Measurements from ENCODE around the gene ZSCAN10. TPM values are rescaled to one million over a fixed set of nuclear protein-coding genes. Genes with fewer than 3 reads are reported as not detected.

ZSCAN10 gene
- total and polyA plus RNA-seq, 9 of the 15 experiments (the other 6 are each of a cell fraction or from before 2014, with no cell fraction given) = 0.22 TPM; not detected in 8

GRCh38 chr16:3095869-3096268 lies 3.2 kb downstream of the ZSCAN10 start (continued):
- TF ChIP-seq ELF1 (tag; IDR thresholded peaks at IDR 0.05) = peak; percentile 60; the same call in 1 of the 2 replicates
- TF ChIP-seq SAP30 (IDR thresholded peaks at IDR 0.05; ENCODE audit: borderline replicate concordance, insufficient read depth, low read depth, low read length, poor library complexity, severe bottlenecking) = no peak
- TF ChIP-seq STAT5B (CRISPR knock-in tag; IDR thresholded peaks at IDR 0.05) = no peak
- TF ChIP-seq SIN3A (IDR thresholded peaks at IDR 0.05; ENCODE audit: borderline replicate concordance in 2 of 2, control insufficient read depth in 1 of 2, low read depth in 2 of 2, low read length in 2 of 2) = no peak
- TF ChIP-seq VEZF1 (CRISPR knock-in tag; IDR thresholded peaks at IDR 0.05) = peak; percentile 41; the same call in 1 of the 2 replicates
- no peak for TF ChIP-seq NONO (IDR thresholded peaks at IDR 0.05; ENCODE audit: low read depth in 2 of 2, low read length in 1 of 2)
- no peak for TF ChIP-seq SNRNP70 (optimal IDR thresholded peaks at IDR 0.05; ENCODE audit: low read depth, low read length)
- peak; percentile 65 to 67 (median 66) for TF ChIP-seq CTCF (IDR thresholded peaks at IDR 0.05 in 2 of 3, conservative IDR thresholded peaks at IDR 0.05 in 1 of 3; ENCODE audit: insufficient read depth in 2 of 3, low read depth in 1 of 3, low read length in 3 of 3)
- no peak for TF ChIP-seq FOXP1 (CRISPR knock-in tag; IDR thresholded peaks at IDR 0.05)
